GM04504 (cell line): ENCODE data around the gene FREM2.
A peak's percentile ranks its signal among the peaks of the same experiment; 100 is the strongest.

Source experiments
- DNase-seq: peaks from one replicate; pipeline ENCODE4 v3.0.0-alpha.2; 2012; ENCODE audit warnings: low read depth

FREM2 gene

DNA sequence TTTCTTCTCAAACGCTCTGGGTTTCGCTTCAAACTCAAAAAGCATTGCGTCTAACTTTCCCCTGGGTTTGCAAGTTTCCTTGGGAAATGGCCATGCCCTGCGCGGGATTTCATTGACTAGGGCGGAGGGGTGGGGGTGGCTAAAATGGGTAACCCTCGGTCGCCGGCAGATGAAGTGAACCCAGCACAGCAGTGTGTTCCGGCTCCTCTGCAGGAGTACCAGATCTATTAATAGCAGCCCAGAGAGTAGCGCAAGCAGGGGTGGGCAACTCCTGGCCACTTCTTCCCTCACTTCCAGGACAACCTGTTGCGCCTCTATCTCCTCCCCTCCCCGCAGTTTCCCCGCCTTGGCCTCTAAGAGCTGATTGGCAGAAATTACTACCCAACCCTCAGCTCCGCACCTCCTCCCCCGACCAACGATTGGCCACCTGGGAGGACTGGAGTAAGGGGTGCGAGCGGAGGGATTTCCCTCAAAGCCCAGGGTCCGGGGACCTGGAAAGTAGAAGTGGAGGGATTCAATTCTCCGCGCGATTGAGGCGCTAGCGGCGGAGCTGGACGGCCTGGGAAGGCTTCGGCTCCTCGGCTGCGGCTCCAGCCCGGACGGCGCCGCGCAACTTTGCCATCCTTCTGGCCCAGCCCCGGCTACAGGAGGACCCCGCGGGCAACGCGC is at the start of gene FREM2:
FREM2 (plus strand) TSS at position 501 of the 669 bp plus-strand sequence. CDS start 268 bp downstream, outside the sequence.
- DNase-seq = no peak

DNA sequence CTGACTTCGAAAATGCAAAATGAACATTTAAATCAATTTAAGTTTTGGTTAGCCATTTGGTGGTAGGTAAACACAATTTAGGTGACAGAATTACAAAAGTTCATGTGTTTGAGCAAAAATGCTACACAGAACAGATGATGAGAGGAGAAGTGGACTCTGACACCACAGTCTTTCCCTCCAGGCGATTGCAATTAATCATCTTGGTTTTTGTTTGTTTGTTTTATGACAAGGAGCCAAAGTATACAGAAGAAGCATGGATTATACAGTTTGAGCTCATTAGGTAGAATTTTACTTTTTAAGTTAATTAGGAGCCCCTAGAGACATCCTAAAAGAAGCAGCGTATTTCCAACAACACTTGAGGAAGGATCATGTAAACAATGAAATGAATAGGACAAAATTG is 49.3 kb upstream of the FREM2 start:
- no peak for DNase-seq

DNA sequence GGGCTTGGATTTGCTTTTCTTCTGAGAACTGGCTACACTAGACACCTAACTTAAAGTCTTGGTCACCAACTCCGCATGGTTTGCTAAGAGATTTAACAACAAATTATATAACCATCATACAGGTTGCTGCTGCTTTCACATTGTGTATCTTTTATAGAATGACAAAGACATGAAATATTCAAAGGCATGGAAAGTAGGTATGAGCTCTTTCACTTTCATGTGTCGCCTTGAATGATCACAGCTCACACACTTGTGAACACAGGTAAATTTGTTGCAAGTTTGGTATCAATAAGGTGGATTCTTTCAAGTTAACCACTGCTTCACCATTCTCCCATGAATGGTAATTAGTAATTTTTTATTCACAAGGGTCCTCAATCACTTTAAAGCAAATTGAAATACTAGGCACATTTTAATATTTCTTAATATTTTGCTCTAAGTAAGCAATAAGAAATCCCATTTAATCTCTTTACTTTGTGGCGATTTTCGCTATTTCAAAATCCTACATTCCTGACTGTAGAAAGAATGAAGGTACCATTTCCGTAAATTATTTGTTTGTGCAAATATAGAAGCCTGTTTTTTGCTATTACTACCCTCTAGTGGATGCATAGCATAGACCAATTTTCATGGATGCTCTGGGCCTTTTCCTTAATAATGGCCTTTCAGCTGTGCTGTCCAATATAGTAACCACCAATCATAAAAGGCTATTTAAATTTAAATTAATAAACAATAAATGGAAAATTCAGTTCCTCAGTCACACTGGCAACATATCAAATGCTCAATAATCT is 45.5 kb upstream of the FREM2 start:
- DNase-seq = no peak

DNA sequence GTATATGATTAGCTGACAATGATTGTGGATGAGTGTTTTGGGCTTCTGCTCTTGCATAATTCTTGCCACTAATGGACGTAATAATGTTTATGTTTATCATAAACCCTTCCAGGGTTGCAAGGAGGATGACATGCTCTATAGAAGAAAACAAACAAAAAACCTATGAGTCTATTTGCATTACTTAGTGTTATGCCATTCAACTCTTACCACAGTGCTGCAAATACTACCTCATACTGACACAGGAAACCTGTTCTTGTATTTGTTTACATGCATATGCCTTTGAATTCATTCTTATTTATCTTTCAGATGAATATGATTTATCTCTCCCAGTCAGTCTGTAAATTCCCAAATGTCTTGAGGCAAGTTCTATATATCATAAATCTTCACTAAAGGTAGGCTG is 39.6 kb upstream of the FREM2 start:
- no peak for DNase-seq

DNA sequence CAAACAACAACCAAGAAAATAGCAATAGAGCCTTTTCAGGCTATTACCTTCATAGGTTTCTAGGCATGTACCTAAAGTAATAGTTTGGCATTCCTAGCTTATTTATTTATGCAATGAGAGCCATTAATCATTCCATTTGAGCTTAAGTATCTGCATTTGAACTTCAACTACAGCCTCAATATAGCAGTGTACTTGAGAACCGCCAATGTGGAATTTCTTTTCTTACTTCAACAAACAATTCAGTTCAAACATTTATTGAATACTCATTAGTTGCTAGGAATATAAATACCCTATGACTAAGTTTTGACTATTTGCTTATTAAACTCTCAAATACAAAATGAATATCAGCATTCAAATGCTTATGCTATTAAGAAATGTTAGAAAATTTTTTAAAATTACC is 38.0 kb upstream of the FREM2 start:
- no peak for DNase-seq

- DNase-seq = no peak
Measured at GRCh38 chr13:38656699-38657098, 30.2 kb upstream of the FREM2 start.

DNA sequence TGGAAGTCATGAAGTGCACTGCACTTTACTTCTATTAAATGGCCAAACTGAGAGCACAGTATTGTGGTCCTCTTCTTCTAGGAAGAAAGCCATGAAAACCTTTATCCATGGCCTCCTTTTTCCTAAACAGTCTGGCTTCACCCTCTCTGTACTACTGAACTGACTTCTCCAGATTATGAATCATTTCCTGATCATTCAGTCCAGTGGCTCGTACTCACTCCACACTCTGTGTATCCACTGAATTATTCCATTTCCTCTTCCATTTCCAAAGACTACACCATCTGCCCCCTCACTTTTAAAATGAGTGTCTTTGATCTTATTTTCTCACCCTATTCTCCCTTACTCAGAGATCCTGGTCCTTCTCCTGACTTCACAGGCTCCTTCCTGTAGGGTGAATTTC is 29.7 kb upstream of the FREM2 start:
- DNase-seq = no peak

- no peak for DNase-seq
Measured at GRCh38 chr13:38658906-38659305, 28.0 kb upstream of the FREM2 start.

GRCh38 chr13:38661010-38661675 is 25.7 kb upstream of the FREM2 start:
- no peak for DNase-seq

- DNase-seq = peak; percentile 12
Measured at GRCh38 chr13:38662362-38662761, 24.5 kb upstream of the FREM2 start.

DNA sequence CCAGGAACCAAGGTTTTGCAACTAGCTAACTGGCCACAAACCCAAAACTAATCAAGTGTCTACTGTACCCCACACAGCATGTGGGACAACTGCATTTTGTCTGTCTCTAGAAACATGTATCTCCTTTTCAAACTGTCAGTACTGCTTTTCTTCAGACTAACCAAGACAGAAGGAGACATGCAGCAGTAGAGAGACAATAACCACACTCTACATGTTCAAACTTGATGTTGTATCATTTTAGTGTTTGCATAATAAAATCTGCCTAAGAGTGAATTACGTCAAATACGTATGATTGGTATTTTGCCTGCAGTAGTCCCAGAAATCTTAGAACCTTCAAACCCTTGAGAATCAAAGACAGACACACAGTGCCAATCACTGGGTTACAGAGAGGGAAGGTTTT is 22.0 kb upstream of the FREM2 start:
- no peak for DNase-seq

DNA sequence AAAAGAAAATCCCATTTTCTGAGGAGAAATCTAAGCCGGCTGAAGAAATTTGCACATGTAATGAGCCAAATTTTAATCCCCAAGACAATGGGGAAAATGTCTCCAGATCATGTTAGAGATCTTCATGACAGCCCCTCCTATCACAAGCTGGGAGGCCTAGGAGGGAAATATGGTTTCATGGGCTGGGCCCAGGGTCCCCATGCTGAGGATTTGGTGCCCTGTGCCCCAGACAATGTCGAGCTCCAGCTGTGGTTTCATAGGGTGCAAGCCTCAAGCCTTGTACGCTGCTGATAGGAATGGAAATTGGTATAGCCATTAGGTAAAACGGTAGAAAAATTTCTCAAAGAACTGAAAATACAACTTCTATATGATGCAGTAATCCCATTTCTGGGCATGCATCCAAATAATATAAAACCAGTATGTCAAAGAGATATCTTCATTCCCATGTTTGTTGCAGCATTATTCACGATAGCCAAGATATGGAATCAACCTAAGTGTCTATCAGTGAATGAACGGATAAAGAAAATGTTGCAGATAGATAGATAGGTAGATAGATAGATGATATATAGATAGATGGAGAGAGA is 19.3 kb upstream of the FREM2 start:
- DNase-seq = no peak

- DNase-seq = no peak
Measured at GRCh38 chr13:38669234-38669964, 17.5 kb upstream of the FREM2 start.

GRCh38 chr13:38670627-38671026 is 16.2 kb upstream of the FREM2 start:
- no peak for DNase-seq

DNA sequence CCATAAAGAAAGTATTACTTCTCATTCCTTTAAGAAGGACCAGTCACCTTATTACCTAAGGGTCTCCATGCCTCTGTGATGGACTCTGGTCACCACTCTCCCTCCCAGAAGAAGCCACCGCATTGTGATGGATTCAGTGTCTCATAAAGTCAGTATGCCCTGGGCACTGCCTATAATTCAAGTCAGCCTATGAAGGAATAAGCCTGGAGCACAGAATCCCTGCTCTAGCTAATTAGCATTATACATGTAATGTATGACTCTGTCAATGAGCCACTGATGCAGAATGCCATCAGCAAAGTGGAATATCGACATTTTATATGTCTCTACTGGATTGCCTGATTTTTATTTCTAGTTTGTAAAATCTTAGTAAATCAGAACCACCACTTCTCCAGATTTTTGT is 14.9 kb upstream of the FREM2 start:
- DNase-seq = no peak

- DNase-seq = no peak
Measured at GRCh38 chr13:38674208-38674607, 12.7 kb upstream of the FREM2 start.

- DNase-seq = no peak
Measured at GRCh38 chr13:38680912-38681311, 6.0 kb upstream of the FREM2 start.

DNA sequence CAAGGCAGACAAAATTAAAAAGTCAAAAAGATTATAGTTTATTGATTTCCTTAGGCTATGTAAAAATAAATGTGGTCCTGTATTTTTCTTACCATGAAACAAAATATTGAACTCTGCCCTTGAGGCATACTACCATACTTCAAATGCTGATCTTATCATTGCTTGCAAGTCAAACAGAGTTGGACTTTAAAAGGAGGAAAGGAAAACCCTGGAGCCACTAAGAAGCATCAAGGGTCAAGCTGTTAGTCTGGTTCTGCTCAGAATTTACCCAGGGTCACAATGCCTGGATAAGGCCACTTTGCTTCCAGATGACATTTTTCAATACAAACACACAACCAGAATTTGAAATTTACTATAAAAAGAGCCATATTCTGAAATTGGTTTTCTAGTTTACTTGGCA is 2.2 kb upstream of the FREM2 start:
- DNase-seq = no peak

GRCh38 chr13:38685431-38685830 is 1.4 kb upstream of the FREM2 start:
- no peak for DNase-seq

DNA sequence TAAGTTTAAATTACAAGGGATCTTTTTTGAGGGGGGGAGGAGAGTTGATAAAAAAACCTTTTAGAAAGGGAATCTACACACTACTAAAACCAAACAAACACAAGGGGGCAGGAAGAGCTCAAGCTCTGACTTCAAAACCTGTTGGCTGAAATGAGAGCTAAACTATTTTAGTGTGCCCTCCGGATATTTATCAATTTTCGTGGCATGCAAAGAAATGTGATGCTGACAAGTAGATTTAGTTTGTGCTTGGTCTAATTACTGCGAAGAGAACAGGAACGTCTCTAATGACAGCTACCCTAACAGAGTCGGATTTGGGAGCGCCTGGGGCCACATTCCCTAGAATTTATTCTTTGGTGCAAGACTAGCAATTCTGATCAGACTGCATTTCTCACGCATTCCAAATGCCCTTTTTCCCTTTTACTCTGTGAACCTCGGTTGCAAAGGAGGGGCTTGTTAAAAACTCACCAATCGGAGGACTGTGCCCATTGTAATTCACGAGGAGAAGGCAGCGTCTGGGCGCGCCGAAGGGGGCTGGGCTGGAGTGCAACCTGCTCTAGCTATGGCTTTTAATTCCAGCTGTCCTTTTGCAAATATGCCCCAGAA is 802 bp upstream of the FREM2 start:
- DNase-seq = no peak
